Activated CD8-positive, alpha-beta memory T cell treated with anti-CD3 and anti-CD28 coated beads for 48 hours (primary cell): Measurements from ENCODE around the gene RUNX1.
"Not testable (repeated sequence)": the region's sequence is repeated elsewhere in the genome, so short reads cannot be mapped to it uniquely, and the experiment has no call there.

Experiments used
- DNase-seq, 3 experiments: peaks; one replicate each; pipeline ENCODE4 v3.0.0-alpha.2; 2020; ENCODE audit warnings: low read depth in 2 of 3, low spot score in 2 of 3

RUNX1 gene

DNA sequence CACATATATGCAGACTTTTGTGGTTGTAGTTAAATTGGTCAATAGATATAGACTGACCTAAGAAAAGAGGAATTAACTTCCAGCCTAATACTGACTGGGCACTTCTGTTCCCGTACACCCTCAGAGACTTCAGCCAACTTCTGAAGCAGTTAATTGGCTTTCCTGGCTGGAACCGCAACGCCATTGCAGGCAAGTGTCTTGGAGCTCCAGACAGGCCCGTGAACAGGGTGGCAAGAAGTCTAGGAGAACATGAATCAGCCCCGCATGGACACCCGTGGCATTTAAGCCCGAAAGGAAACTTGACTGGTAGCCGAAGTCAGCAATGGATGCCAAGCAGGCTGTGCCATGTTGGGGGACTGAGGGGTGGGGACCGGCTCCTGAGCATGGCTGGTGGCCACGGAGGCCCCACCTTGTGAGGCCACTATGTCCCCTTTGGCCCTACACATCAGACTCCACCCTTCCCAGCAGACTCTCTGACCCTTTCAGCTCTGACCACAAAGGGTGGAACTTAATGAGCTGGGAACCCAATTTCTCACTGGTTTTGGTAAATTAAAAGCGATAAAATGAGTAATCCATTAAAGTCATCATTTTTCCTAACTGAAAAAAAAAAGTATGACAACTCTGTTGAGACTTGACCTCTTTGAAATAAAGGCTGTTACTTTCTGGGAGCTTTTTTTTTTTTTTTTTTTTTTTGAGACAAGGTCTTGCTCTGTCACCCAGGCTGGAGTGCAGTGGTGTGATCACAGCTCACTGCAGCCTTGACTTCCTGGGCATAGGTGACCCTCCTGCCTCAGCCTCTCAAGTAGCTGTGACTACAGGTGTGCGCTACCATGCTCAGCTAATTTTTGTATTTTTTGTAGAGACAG lies 54.1 kb downstream of the RUNX1 start:
- no peak for DNase-seq

DNA sequence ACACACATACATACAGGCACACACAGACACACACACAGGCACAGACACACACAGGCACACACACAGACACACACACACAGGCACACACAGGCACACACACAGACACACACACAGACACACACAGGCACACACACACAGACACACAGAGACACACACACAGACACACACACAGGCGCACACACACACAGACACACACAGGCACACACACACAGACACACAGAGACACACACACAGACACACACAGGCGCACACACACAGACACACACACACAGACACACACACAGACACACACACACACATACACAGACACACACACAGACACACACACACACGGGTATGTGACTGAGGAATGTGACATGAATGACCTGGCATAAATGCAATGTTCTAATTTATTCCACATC lies 55.6 kb downstream of the RUNX1 start:
- DNase-seq: not testable (repeated sequence)

DNA sequence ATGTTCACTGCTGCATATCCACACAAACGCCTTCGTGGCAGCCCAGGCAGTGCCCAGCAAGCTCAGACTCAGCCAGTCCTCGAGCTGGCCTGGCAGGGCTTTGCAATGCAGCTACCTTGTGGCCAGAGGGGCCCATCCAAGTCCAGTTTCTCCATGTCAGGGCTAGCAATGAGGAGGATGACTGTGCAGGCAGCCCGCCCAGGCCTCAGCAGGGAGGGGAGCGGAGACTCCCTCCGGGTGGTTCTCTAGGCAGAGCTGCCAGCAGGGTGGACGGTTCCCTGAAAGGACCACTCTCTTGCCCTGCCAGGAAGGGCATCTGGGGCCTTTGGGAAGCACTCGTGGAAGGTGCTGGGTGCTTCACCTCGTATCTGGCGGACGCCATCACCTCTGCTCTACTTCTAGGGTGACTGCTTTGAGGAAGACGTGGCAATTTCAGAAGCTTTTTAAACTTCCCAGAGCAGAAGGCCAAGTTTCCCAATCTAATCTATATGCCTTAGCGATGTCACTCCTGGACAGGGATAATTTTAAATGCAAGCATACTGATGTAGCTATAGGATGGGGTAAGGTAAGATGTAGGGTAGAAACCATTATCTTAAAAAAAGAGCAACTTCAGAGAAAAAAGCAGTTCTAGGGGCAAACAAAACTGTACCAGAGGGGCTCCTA lies 56.2 kb downstream of the RUNX1 start:
- DNase-seq: no peak

GRCh38 chr21:34992180-34992579 lies 56.9 kb downstream of the RUNX1 start:
- no peak for DNase-seq

DNA sequence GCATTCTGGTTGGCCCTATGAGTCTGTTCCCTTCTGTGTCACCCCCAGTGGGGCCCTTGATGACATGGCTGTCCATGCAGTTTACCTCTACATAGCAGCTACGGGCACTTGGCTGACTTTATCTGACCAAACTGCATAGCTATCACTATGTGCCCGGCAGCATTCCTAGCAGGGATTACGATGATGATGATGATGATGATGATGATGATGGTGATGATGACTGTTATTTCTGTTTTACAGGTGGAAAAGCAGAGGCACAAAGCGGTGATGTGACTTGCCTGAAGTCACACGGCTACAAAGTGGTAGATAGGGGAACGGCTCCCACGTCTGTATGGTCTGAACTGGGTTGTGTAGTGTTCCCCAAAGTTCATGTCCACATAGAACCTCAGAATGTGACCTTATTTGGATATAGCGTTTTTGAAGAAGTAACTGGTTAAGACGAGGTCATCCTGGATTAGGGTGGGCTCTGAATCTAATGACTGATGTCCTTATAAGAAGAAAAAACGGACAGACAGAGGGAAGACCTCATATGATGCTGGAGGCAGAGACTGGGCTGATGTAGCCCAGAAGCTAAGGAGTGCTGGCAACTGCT lies 57.6 kb downstream of the RUNX1 start:
- DNase-seq: no peak

DNA sequence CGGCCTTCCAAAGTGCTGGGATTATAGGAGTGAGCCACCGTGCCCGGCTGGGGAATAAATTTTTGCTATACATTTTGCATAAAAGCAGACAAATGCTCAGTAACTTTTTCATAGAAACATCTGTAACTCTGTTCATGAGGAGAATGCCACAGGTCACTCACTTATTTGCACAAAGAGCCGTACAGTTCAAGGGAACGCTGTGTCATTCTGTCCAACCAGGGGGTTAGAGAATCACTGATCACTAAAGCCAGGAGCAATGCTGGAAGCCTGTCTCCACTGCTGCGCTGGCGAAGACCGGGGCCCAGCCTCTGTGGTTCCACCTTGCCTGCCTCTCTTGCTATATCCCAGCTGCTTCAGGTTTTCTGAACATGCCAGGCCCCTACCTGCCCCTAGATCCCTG lies 58.3 kb downstream of the RUNX1 start:
- no peak for DNase-seq

- DNase-seq: no peak
Observed at GRCh38 chr21:34989337-34990151, 59.6 kb downstream of the RUNX1 start.

DNA sequence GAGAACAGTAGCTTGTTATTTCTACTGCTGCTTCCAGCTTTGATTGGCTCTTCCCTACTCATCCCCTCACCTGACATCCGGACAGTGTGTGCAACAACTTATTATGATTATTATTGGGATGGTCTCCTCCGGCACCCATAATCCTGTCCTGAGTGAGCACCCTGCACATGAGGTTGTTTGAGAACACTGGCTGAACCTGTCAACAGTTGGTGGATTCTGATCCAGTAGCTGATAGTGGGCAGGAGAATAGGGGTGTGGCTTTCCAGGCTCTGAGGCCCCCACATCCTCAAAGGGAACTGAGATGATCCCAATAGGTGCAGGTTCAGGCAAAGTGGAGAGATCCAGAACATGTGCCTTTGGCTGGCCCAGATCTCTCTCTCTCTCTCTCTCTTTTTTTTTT lies 60.5 kb downstream of the RUNX1 start:
- DNase-seq: no peak

- DNase-seq: no peak
Observed at GRCh38 chr21:34988139-34988538, 61.0 kb downstream of the RUNX1 start.

DNA sequence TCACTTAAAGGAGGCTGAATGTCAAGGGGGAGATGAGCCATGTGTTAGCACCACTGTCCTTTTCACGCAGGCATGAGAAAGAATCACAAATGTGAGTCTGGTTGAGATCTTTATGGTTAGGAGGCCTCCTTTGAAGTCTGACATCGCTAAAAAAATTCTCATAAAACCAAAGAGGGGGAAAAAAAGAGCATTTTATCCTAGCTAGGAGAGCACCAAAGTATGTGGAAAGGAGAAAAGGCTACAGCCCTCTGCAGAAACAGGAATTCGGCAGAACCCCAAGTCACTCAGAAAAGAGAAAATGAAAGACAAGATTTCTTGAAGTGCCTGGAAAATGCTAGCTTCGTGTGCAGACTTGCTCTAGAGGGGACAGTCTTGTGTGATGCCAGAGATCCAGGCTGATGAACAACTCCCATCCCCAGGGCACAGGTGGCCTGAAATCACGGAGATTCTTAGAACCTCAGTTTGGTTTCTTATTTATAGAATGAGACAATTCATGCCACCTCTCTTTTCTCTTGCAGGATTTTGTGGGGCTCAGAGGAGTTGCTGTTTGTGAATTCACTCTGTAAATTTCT lies 61.5 kb downstream of the RUNX1 start:
- no peak for DNase-seq

DNA sequence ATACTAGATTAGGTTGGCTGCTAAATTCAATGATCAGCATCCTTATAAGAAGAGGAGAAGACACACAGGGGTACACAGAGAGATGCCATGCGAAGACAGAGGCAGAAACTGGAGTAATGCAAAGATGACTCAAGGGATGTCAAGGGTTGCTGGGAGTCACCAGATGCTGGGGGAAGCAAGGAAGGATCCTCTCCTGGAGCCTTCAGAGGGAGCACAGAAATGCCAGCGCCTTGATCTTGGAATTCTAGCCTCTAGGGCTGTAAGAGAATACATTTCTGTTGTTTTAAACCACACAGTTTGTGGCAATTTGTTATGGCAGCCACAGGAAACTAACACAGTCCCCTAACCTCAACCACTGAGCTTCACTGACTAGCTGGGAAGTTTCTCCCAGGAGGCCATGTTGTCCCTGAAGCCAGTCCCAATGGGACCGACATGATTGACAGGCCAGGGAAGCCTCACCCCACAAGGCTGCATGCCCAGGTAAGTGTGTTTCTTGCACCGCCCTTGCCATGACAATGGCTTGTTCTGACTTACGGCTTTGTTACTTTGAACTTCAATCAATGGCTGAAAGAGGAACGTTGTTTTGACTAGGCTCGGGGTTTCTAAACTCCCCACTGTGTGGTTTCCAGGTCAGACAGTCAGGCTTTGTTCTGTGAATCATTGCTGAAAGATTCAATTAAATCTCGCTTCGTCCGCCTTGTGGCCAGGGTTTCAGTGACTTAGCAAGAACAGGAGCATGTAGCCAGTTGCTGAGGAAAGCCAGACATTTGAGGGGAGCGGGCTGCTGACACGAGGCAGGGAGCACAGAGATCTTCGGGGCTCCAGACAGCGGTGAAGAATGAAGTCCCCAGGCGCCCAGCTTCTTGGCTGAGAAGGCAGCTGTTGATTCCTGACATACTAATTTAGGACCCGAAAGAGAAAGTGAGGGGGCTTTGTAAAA lies 62.3 kb downstream of the RUNX1 start:
- DNase-seq: peak in 1 of 3 experiments; percentile 47

GRCh38 chr21:34984356-34985058 lies 64.6 kb downstream of the RUNX1 start:
- DNase-seq: no peak

- peak in 1 of 3 experiments; percentile 48 for DNase-seq
Observed at GRCh38 chr21:34983680-34984086, 65.4 kb downstream of the RUNX1 start.

- no peak for DNase-seq
Observed at GRCh38 chr21:34981791-34982190, 67.3 kb downstream of the RUNX1 start.

GRCh38 chr21:34980423-34981115 lies 68.5 kb downstream of the RUNX1 start:
- no peak for DNase-seq

GRCh38 chr21:34979383-34979782 lies 69.7 kb downstream of the RUNX1 start:
- no peak for DNase-seq

- DNase-seq: no peak
Observed at GRCh38 chr21:34977333-34977732, 71.8 kb downstream of the RUNX1 start.

GRCh38 chr21:34974162-34974981 lies 74.7 kb downstream of the RUNX1 start:
- no peak for DNase-seq
